Neural progenitor cell (in vitro differentiated cells): ENCODE data around the gene IQCC.

Experiments
- CTCF ChIP-seq: fragments of 200-600 bp; sonication (generic); IDR thresholded peaks from 2 replicates; pipeline ENCODE4 v1.5.1; 2017; ENCODE audit warnings: antibody characterized with exemption, mild to moderate bottlenecking
- EZH2 ChIP-seq: fragments of 200-600 bp; sonication (generic); IDR thresholded peaks from 2 replicates; pipeline ENCODE4 v1.6.1; 2017; ENCODE audit warnings: antibody characterized with exemption, mild to moderate bottlenecking, moderate library complexity

- TF ChIP-seq CTCF (no peak), EZH2 (no peak)
Observed at GRCh38 chr1:32234792-32235191, 29.3 kb downstream of the IQCC start.
